NCI-H1092 treated with DMSO at 0.1 percent for 48 hours (cell line): ENCODE measurements around the gene CMPK1.
A peak's percentile ranks its signal among the peaks of the same experiment; 100 is the strongest.
"Not testable (repeated sequence)": the region's sequence is repeated elsewhere in the genome, so short reads cannot be mapped to it uniquely, and the experiment has no call there.

Source experiments
- DNase-seq: peaks from one replicate; lab custom pipeline; 2025; lab: John Stamatoyannopoulos, UW

CMPK1 gene

GRCh38 chr1:47333578-47333921 lies at the start of gene CMPK1:
Gene CMPK1 (plus strand): TSS chr1:47333790. CDS start chr1:47333946, 156 bp downstream.
- DNase-seq, result peak; percentile 63

- not testable (repeated sequence) for DNase-seq
Observed at GRCh38 chr1:47288116-47288515, 45.5 kb upstream of the CMPK1 start.

- DNase-seq, result not testable (repeated sequence)
Observed at GRCh38 chr1:47294863-47295262, 38.7 kb upstream of the CMPK1 start.

- no peak for DNase-seq
Observed at GRCh38 chr1:47295579-47295978, 38.0 kb upstream of the CMPK1 start.

GRCh38 chr1:47298025-47298699 lies 35.4 kb upstream of the CMPK1 start:
- no peak for DNase-seq

- no peak for DNase-seq
Observed at GRCh38 chr1:47302472-47302871, 31.1 kb upstream of the CMPK1 start.

- no peak for DNase-seq
Observed at GRCh38 chr1:47309427-47309826, 24.2 kb upstream of the CMPK1 start.

- DNase-seq, result peak; percentile 96
Observed at GRCh38 chr1:47313915-47314664, 19.5 kb upstream of the CMPK1 start, which contains the start of gene STIL. Gene STIL (minus strand): TSS chr1:47314147. CDS start chr1:47310319, 3,828 bp downstream.

GRCh38 chr1:47317841-47318240 lies 15.7 kb upstream of the CMPK1 start:
- no peak for DNase-seq

- DNase-seq, result not testable (repeated sequence)
Observed at GRCh38 chr1:47319968-47320367, 13.6 kb upstream of the CMPK1 start.

GRCh38 chr1:47323599-47324031 lies 10.0 kb upstream of the CMPK1 start:
- no peak for DNase-seq

- no peak for DNase-seq
Observed at GRCh38 chr1:47324682-47325081, 8.9 kb upstream of the CMPK1 start.

GRCh38 chr1:47325528-47325927 lies 8.1 kb upstream of the CMPK1 start:
- DNase-seq, result no peak

GRCh38 chr1:47326271-47326670 lies 7.3 kb upstream of the CMPK1 start:
- no peak for DNase-seq

- DNase-seq, result no peak
Observed at GRCh38 chr1:47328992-47329391, 4.6 kb upstream of the CMPK1 start.

GRCh38 chr1:47330212-47330611 lies 3.4 kb upstream of the CMPK1 start:
- no peak for DNase-seq

- no peak for DNase-seq
Observed at GRCh38 chr1:47331875-47332274, 1.7 kb upstream of the CMPK1 start.

GRCh38 chr1:47332779-47333577 lies 612 bp upstream of the CMPK1 start:
- DNase-seq, result no peak

- peak; percentile 65 for DNase-seq
Observed at GRCh38 chr1:47333922-47334764, 553 bp downstream of the CMPK1 start.

- no peak for DNase-seq
Observed at GRCh38 chr1:47334765-47335435, 1.3 kb downstream of the CMPK1 start.

- DNase-seq, result no peak
Observed at GRCh38 chr1:47337350-47337749, 3.8 kb downstream of the CMPK1 start.
